Measurements from ENCODE around the gene CTNNA3.

Gene CTNNA3

DNA sequence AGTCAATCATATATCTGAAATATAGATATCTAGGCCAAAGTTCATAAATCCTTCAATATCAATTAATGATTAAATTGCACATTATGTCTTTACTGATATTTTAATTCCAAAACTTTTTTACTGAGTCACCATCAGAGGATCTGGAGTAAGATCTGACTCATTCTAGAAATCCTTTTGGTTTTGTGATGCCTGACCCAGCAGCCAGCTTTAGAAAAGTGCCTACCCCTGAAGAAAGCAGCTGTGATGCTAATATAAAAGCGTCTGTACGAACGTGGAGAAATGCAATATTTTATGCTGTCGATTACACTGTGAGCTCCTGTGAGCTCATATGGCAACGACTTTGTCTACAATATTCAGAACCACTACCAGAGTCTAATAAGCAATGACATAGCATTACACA is 912.7 kb downstream of the CTNNA3 start:
- Histone ChIP-seq H3K4me3 (ENCODE audit: insufficient read depth, low read length, poor library complexity, severe bottlenecking) (no peak overlapping the region), H3K9me3 (ENCODE audit: insufficient read depth, low read length) (no peaks in the 10 kb centered on the region), H3K4me2 (ENCODE audit: low read depth, low read length, poor library complexity, severe bottlenecking) (no peak overlapping the region), H3K27me3 (ENCODE audit: low read length) (no peaks in the 10 kb centered on the region), H3K9me2 (replicated peaks; ENCODE audit: insufficient read depth, low read length) (no peaks in the 10 kb centered on the region), H3K79me2 (ENCODE audit: insufficient read depth, low read length) (no peaks in the 10 kb centered on the region), H3K27ac (ENCODE audit: low read depth, low read length) (no peak overlapping the region), H4K20me1 (ENCODE audit: low read depth, low read length) (no peaks in the 10 kb centered on the region), H3F3A (ENCODE audit: insufficient read depth) (no peaks in the 10 kb centered on the region), H3K9ac (ENCODE audit: low read length) (no peak overlapping the region), H2AFZ (ENCODE audit: low read depth, low read length, severe bottlenecking) (no peak overlapping the region), H3K36me3 (ENCODE audit: low read length) (no peaks in the 10 kb centered on the region)
- TF ChIP-seq, protein P1, sequence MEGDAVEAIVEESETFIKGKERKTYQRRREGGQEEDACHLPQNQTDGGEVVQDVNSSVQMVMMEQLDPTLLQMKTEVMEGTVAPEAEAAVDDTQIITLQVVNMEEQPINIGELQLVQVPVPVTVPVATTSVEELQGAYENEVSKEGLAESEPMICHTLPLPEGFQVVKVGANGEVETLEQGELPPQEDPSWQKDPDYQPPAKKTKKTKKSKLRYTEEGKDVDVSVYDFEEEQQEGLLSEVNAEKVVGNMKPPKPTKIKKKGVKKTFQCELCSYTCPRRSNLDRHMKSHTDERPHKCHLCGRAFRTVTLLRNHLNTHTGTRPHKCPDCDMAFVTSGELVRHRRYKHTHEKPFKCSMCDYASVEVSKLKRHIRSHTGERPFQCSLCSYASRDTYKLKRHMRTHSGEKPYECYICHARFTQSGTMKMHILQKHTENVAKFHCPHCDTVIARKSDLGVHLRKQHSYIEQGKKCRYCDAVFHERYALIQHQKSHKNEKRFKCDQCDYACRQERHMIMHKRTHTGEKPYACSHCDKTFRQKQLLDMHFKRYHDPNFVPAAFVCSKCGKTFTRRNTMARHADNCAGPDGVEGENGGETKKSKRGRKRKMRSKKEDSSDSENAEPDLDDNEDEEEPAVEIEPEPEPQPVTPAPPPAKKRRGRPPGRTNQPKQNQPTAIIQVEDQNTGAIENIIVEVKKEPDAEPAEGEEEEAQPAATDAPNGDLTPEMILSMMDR (IDR thresholded peaks at IDR 0.05; ENCODE audit: insufficient read depth, low read length, poor library complexity, severe bottlenecking) = no peak
- TF ChIP-seq EZH2phosphoT487 (conservative IDR thresholded peaks at IDR 0.05; ENCODE audit: low read length) = no peak

DNA sequence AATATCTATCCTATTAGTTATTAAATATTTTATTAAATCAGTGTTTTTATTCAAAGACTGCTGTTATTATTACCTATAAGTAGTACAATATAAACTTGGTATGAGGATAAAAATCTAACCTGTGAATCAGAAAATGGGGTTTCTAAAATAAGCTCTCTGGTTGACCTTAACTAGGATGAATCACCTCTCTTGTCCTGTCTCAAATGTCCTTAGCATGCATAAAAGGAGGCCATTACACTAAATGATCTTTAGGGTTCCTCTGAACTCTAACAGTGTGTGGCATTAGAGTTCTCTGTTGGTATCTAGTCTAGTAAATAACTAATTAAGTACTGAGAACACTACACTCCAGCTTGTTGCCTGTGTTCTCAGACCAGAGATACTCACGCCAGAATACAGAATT is 913.2 kb downstream of the CTNNA3 start:
- Histone ChIP-seq H4K20me1 (ENCODE audit: low read depth, low read length) (no peaks in the 10 kb centered on the region), H3K27ac (ENCODE audit: low read depth, low read length) (no peak overlapping the region), H3K27me3 (ENCODE audit: low read length) (no peaks in the 10 kb centered on the region), H3K36me3 (ENCODE audit: low read length) (no peaks in the 10 kb centered on the region), H2AFZ (ENCODE audit: low read depth, low read length, severe bottlenecking) (no peak overlapping the region), H3K9me3 (ENCODE audit: insufficient read depth, low read length) (no peaks in the 10 kb centered on the region), H3K4me2 (ENCODE audit: low read depth, low read length, poor library complexity, severe bottlenecking) (no peak overlapping the region), H3K9me2 (replicated peaks; ENCODE audit: insufficient read depth, low read length) (no peaks in the 10 kb centered on the region), H3K79me2 (ENCODE audit: insufficient read depth, low read length) (no peaks in the 10 kb centered on the region), H3F3A (ENCODE audit: insufficient read depth) (no peaks in the 10 kb centered on the region), H3K9ac (ENCODE audit: low read length) (no peak overlapping the region), H3K4me3 (ENCODE audit: insufficient read depth, low read length, poor library complexity, severe bottlenecking) (no peak overlapping the region)
- TF ChIP-seq, protein P1 (IDR thresholded peaks at IDR 0.05; ENCODE audit: insufficient read depth, low read length, poor library complexity, severe bottlenecking) = no peak
- TF ChIP-seq EZH2phosphoT487 (conservative IDR thresholded peaks at IDR 0.05; ENCODE audit: low read length) = no peak

DNA sequence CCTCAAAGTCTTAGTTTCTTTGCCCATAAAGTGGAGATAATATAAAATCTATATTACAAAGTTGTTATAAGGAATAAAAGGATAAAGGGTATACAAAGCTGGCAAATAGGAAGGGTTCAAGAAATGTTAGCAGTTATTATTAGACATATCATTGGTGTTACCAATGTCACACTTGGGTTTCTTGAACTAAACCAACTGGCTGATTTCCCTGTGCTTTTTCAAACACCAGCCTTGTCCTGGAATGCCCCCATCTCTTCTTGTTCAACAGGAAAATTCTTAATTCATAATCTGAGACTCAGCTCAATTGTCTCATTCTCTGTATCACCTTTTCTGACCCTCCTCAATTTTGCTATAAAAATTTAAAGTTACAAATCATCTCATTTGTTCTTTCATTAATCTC is 913.9 kb downstream of the CTNNA3 start:
- H3F3A ChIP-seq (ENCODE audit: insufficient read depth) = no peaks in the 10 kb centered on the region
- TF ChIP-seq, protein P1 (IDR thresholded peaks at IDR 0.05; ENCODE audit: insufficient read depth, low read length, poor library complexity, severe bottlenecking) = no peak
- TF ChIP-seq EZH2phosphoT487 (conservative IDR thresholded peaks at IDR 0.05; ENCODE audit: low read length) = no peak
- H3K4me2 ChIP-seq (ENCODE audit: low read depth, low read length, poor library complexity, severe bottlenecking) = no peak overlapping the region
- no peak overlapping the region for H3K9ac ChIP-seq (ENCODE audit: low read length)
- no peaks in the 10 kb centered on the region for H3K27me3 ChIP-seq (ENCODE audit: low read length)
- H3K27ac ChIP-seq (ENCODE audit: low read depth, low read length) = no peak overlapping the region
- H3K79me2 ChIP-seq (ENCODE audit: insufficient read depth, low read length) = no peaks in the 10 kb centered on the region
- no peaks in the 10 kb centered on the region for H3K9me2 ChIP-seq (replicated peaks; ENCODE audit: insufficient read depth, low read length)
- no peak overlapping the region for H3K4me3 ChIP-seq (ENCODE audit: insufficient read depth, low read length, poor library complexity, severe bottlenecking)
- no peaks in the 10 kb centered on the region for H4K20me1 ChIP-seq (ENCODE audit: low read depth, low read length)
- no peaks in the 10 kb centered on the region for H3K9me3 ChIP-seq (ENCODE audit: insufficient read depth, low read length)
- no peaks in the 10 kb centered on the region for H3K36me3 ChIP-seq (ENCODE audit: low read length)
- H2AFZ ChIP-seq (ENCODE audit: low read depth, low read length, severe bottlenecking) = no peak overlapping the region
